Measurements from ENCODE around the gene DCANP1. TPM values are rescaled to one million over a fixed set of nuclear protein-coding genes. Genes with fewer than 3 reads are reported as not detected.

DCANP1 gene
- total and polyA plus RNA-seq, 11 donors: 0.11 TPM; not detected in 10

DNA sequence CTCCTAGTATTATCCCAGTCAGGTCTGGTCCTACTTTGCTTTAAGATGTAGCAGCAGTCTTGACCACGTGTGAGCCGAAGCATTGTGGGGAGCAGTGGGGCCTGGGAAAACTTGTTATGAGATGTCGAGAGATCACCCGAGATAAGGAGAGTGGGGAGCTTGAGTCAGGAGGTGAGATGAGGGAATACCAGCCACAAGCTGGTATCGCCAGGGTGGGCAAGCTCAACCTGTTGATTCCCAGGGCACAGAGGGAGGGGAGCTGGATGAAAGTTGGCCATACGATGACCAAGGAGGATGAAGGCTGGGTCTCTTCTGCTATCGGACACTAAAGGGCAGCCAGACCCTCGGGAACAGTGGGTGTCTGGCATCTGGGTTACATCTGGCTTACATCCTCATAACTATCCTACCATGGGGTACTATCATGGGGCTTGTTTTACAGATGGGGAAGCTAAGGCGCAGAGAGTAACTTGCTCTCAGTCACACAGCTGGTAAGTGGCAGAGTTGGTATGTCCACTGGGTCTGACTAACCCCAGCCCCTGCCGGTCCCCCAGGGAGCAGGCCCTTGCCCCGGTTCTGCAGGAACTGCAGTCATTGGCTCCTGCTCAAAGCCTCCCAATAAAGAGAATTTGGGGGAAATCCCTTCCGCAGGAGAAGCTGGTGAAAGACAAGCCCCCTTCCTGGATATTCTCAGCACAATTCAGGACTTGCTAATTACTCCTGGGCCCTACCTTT, 18.4 kb upstream of the DCANP1 start:
- H3K27me3 ChIP-seq: peaks cover 4 to 81% (median 34%) of the 10 kb centered on the region in 9 donors
- intact Hi-C loops (cut with DNase I): loop anchor here in 9 of 10 donors (1.0 to 10.0 kb wide), 8 partner anchors 86 to 369 kb away; partner anchors contain the start of gene SLC25A48 (in 3 of the 9)
- H3K27ac ChIP-seq: no peak overlapping the region
- H3K9me3 ChIP-seq: no peaks in the 10 kb centered on the region
- no peak overlapping the region for H3K4me3 ChIP-seq
- no peaks in the 10 kb centered on the region for H3K36me3 ChIP-seq
- no peak for TF ChIP-seq POLR2A (IDR thresholded peaks at IDR 0.05)
- TF ChIP-seq, protein P1, sequence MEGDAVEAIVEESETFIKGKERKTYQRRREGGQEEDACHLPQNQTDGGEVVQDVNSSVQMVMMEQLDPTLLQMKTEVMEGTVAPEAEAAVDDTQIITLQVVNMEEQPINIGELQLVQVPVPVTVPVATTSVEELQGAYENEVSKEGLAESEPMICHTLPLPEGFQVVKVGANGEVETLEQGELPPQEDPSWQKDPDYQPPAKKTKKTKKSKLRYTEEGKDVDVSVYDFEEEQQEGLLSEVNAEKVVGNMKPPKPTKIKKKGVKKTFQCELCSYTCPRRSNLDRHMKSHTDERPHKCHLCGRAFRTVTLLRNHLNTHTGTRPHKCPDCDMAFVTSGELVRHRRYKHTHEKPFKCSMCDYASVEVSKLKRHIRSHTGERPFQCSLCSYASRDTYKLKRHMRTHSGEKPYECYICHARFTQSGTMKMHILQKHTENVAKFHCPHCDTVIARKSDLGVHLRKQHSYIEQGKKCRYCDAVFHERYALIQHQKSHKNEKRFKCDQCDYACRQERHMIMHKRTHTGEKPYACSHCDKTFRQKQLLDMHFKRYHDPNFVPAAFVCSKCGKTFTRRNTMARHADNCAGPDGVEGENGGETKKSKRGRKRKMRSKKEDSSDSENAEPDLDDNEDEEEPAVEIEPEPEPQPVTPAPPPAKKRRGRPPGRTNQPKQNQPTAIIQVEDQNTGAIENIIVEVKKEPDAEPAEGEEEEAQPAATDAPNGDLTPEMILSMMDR (IDR thresholded peaks at IDR 0.05): no peak
- DNase-seq (peak in 1 of 5 donors; percentile 19), ATAC-seq (no peak)
- peaks cover 0 to 12% (median 5%) of the 10 kb centered on the region in 12 donors for H3K4me1 ChIP-seq
- 52 to 67% (median 63%) methylated on average over 9 to 12 of the region's 12 CpGs for WGBS, 4 donors

DNA sequence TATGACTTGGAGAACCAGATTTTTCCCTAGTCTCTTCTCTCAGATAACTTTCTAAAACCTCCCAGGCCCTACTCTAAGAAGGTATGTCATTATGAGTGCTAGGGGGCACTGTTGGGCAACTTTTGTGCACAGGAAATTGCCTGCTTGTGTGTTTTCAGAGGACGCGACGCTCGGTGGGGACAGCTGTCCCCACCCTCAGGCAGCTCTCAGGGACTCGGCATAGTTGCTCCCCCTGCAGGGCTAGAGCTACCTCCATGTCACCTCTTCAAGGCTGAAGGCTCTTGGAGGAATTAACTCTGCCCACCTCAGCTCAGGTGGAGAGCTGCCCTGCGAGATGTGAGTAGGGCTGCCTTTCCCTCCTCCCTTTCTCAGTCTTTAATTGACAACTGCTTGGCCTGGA, 15.2 kb upstream of the DCANP1 start:
- 21 to 29% (median 25%) methylated on average over 6 of the region's 6 CpGs for WGBS, 4 donors
- ATAC-seq (peak in 1 of 4 donors; percentile 15), DNase-seq (peak in 1 of 5 donors; percentile 25)
- no peak overlapping the region for H3K27ac ChIP-seq
- intact Hi-C loops (cut with DNase I): loop anchor here in 3 of 10 donors (10.0 kb wide), 3 partner anchors 272 to 372 kb away; partner anchors contain the start of gene SLC25A48 (in 2 of the 3)
- H3K4me1 ChIP-seq: peaks cover 0 to 15% (median 5%) of the 10 kb centered on the region in 12 donors
- peaks cover 4 to 64% (median 19%) of the 10 kb centered on the region in 9 donors for H3K27me3 ChIP-seq
- H3K9me3 ChIP-seq: no peaks in the 10 kb centered on the region
- H3K36me3 ChIP-seq: no peaks in the 10 kb centered on the region
- TF ChIP-seq, protein P1 (IDR thresholded peaks at IDR 0.05): peak in 7 of 12 donors; percentile 28 to 44 (median 39)
- no peak for TF ChIP-seq POLR2A (IDR thresholded peaks at IDR 0.05)
- H3K4me3 ChIP-seq: no peak overlapping the region

DNA sequence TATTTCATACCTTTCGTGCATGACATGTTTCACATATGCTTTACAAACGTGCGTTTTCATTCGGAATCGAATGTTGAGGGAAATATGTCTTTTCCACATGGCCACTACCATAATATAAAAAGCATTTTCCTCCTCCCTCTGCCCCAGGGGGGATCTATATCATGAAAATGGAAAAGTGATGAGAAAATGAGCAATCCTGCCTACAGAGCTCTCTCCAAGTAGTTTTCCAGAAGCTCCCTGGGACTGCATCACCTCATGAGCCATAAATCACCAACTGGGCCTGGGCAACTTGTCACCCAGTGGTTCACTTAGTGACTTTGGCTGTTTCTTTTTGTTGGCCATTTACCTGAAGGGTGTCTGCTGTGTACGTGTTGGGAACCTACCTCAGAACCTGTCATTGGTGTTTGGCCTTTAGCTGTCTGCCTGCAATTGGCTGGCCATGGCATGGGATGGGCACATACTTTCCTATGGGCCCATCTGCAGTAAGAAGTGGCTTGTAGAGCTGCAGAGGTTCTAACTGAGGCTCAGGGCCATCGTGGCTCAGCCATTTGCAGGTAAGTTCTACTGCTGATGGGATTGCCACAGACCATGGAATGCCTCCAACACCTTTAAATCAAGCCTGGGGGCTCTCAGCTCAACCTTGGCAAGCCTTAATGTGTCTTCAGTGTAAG, 14.5 kb upstream of the DCANP1 start:
- Histone ChIP-seq H3K36me3 (no peaks in the 10 kb centered on the region), H3K9me3 (no peaks in the 10 kb centered on the region), H3K27me3 (peaks cover 4 to 57% (median 15%) of the 10 kb centered on the region in 9 donors), H3K4me3 (no peak overlapping the region), H3K4me1 (peaks cover 0 to 19% (median 4%) of the 10 kb centered on the region in 12 donors), H3K27ac (no peak overlapping the region)
- TF ChIP-seq, protein P1 (IDR thresholded peaks at IDR 0.05): no peak
- no peak for TF ChIP-seq POLR2A (IDR thresholded peaks at IDR 0.05)
- intact Hi-C loops (cut with DNase I): loop anchor here in 3 of 10 donors (10.0 kb wide), 3 partner anchors 273 to 373 kb away; partner anchors contain the start of gene SLC25A48 (in 2 of the 3)
- DNase-seq: no peak
- no peak for ATAC-seq
- WGBS, 4 donors: 74 to 87% (median 82%) methylated on average over 7 of the region's 7 CpGs

All from heart left ventricle (tissue), 16 donors.